Smooth muscle cell (in vitro differentiated cells): Measurements from ENCODE around the gene GALNT17. TPM values are rescaled to one million over a fixed set of nuclear protein-coding genes. Genes with fewer than 3 reads are reported as not detected.

Experiments
- DNase-seq: peaks from one replicate; lab custom pipeline; 2025; ENCODE audit not compliant: unreplicated experiment; lab: John Stamatoyannopoulos, UW
- H2AFZ ChIP-seq: fragments of 200-600 bp; sonication (generic); 2 replicates; pipeline ENCODE4 v1.6.0; 2016; ENCODE audit warnings: antibody characterized with exemption, low read depth, mild to moderate bottlenecking
- H3F3A ChIP-seq: fragments of 200-600 bp; sonication (generic); 2 replicates; pipeline ENCODE4 v1.6.0; 2017; ENCODE audit warnings: antibody characterized with exemption, low read depth
- H3K27ac ChIP-seq: fragments of 200-600 bp; sonication (generic); 2 replicates; pipeline ENCODE4 v1.5.1; 2016; ENCODE audit warnings: low read depth, mild to moderate bottlenecking
- H3K27me3 ChIP-seq: fragments of 200-600 bp; sonication (generic); 2 replicates; pipeline ENCODE4 v1.6.1; 2016; ENCODE audit warnings: low read depth, mild to moderate bottlenecking
- H3K36me3 ChIP-seq: fragments of 200-600 bp; sonication (generic); 2 replicates; pipeline ENCODE4 v1.5.1; 2016; ENCODE audit warnings: low read depth
- H3K4me1 ChIP-seq: fragments of 200-600 bp; sonication (generic); 2 replicates; pipeline ENCODE4 v1.5.1; 2016; ENCODE audit warnings: low read depth
- H3K4me2 ChIP-seq: fragments of 200-600 bp; sonication (generic); 2 replicates; pipeline ENCODE4 v1.6.0; 2016; ENCODE audit warnings: mild to moderate bottlenecking
- H3K4me3 ChIP-seq: fragments of 200-600 bp; sonication (generic); 2 replicates; pipeline ENCODE4 v1.5.1; 2016; ENCODE audit warnings: mild to moderate bottlenecking
- H3K79me2 ChIP-seq: fragments of 200-600 bp; sonication (generic); 2 replicates; pipeline ENCODE4 v1.6.0; 2016; ENCODE audit warnings: low read depth, mild to moderate bottlenecking
- H3K9ac ChIP-seq: fragments of 200-600 bp; sonication (generic); 2 replicates; pipeline ENCODE4 v1.6.0; 2016; ENCODE audit warnings: low read depth
- H3K9me3 ChIP-seq: fragments of 200-600 bp; sonication (generic); replicated peaks from 2 replicates; pipeline ENCODE4 v1.5.1; 2016; ENCODE audit warnings: low read depth
- H4K20me1 ChIP-seq: fragments of 200-600 bp; sonication (generic); 2 replicates; pipeline ENCODE4 v1.6.0; 2016; ENCODE audit warnings: low read depth
- WGBS: methylation state at CpG from one replicate; pipeline ENCODE4 v1.1.7; 2016; ENCODE audit warnings: low lambda C conversion rate; 5-methylcytosine and 5-hydroxymethylcytosine counted together
- polyA plus RNA-seq: library from polyadenylated mRNA; unstranded; fragments of >200 nt; fragmentation: Nextera tagmentation; extraction: Ambion mirVana; gene quantifications from 2 replicates; pipeline ENCODE4 v1.2.1, GENCODE V29; 2016
- total RNA-seq: library from RNA; depleted of rRNA; stranded (reverse); fragments of >200 nt; gene quantifications from 2 replicates; pipeline ENCODE4 v1.2.3, GENCODE V29; 2014
- TF ChIP-seq, protein P1 (sequence below): fragments of 200-600 bp; sonication (generic); IDR thresholded peaks from 2 replicates; pipeline ENCODE4 v1.5.1; 2017; ENCODE audit warnings: borderline replicate concordance, mild to moderate bottlenecking, antibody characterized with exemption; ENCODE audit not compliant: insufficient read depth, poor library complexity, severe bottlenecking

Gene GALNT17
- total and polyA plus RNA-seq, 2 experiments from 2014 or later = 0.38 to 0.45 TPM

- Histone ChIP-seq H3K4me2 (no peak overlapping the region), H3K27me3 (no peaks in the 10 kb centered on the region), H3K9me3 (no peaks in the 10 kb centered on the region), H3F3A (no peaks in the 10 kb centered on the region), H3K79me2 (no peaks in the 10 kb centered on the region), H3K9ac (no peak overlapping the region), H3K36me3 (no peaks in the 10 kb centered on the region), H3K4me1 (no peaks in the 10 kb centered on the region), H3K27ac (no peak overlapping the region), H4K20me1 (no peaks in the 10 kb centered on the region), H3K4me3 (no peak overlapping the region), H2AFZ (no peak overlapping the region)
- TF ChIP-seq, protein P1, sequence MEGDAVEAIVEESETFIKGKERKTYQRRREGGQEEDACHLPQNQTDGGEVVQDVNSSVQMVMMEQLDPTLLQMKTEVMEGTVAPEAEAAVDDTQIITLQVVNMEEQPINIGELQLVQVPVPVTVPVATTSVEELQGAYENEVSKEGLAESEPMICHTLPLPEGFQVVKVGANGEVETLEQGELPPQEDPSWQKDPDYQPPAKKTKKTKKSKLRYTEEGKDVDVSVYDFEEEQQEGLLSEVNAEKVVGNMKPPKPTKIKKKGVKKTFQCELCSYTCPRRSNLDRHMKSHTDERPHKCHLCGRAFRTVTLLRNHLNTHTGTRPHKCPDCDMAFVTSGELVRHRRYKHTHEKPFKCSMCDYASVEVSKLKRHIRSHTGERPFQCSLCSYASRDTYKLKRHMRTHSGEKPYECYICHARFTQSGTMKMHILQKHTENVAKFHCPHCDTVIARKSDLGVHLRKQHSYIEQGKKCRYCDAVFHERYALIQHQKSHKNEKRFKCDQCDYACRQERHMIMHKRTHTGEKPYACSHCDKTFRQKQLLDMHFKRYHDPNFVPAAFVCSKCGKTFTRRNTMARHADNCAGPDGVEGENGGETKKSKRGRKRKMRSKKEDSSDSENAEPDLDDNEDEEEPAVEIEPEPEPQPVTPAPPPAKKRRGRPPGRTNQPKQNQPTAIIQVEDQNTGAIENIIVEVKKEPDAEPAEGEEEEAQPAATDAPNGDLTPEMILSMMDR = no peak
- no peak for DNase-seq
- 35% methylated on average over 5 of the region's 5 CpGs for WGBS
Measured at GRCh38 chr7:71521506-71521905, 389.6 kb downstream of the GALNT17 start.

DNA sequence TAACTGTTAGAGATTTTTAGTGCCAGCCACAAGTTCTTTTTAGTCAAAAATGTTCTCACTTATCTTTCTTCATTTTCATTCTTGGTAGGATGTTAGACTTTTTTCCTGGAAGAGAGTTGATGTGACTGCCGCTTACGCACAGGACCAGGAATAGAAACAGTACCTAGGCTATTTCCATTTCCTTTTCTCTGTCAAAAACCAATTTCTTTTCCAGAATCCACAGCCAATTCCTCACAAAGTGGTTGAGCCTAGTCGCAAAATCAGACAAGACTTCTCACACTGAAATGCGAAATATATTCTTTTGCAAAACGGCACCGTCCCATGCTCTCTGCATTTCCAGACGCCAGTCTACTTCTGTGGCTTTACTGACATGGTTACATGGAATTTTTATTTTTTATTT lies 394.2 kb downstream of the GALNT17 start:
- 97% methylated on average over 7 of the region's 7 CpGs for WGBS
- H3K36me3 ChIP-seq = no peaks in the 10 kb centered on the region
- no peak for DNase-seq

GRCh38 chr7:71527213-71527612 lies 395.3 kb downstream of the GALNT17 start:
- Histone ChIP-seq H3F3A (no peaks in the 10 kb centered on the region), H3K9ac (no peak overlapping the region), H3K4me3 (no peak overlapping the region), H4K20me1 (no peaks in the 10 kb centered on the region), H3K36me3 (no peaks in the 10 kb centered on the region), H3K4me1 (no peaks in the 10 kb centered on the region), H3K79me2 (no peaks in the 10 kb centered on the region), H2AFZ (no peak overlapping the region), H3K27me3 (peaks cover 12% of the 10 kb centered on the region), H3K4me2 (no peak overlapping the region), H3K9me3 (no peaks in the 10 kb centered on the region), H3K27ac (no peak overlapping the region)
- whole genome bisulfite sequencing = 83% methylated on average over 5 of the region's 5 CpGs
- TF ChIP-seq, protein P1 = no peak
- DNase-seq = no peak

More for the DNA sequence above, 394.2 kb downstream of the GALNT17 start:
- Histone ChIP-seq H3K9ac (no peak overlapping the region), H3K4me1 (no peaks in the 10 kb centered on the region), H3K79me2 (no peaks in the 10 kb centered on the region), H2AFZ (no peak overlapping the region), H4K20me1 (no peaks in the 10 kb centered on the region), H3K4me2 (no peak overlapping the region), H3K4me3 (no peak overlapping the region), H3K9me3 (no peaks in the 10 kb centered on the region), H3F3A (no peaks in the 10 kb centered on the region), H3K27me3 (peaks cover 3% of the 10 kb centered on the region), H3K27ac (no peak overlapping the region)
- TF ChIP-seq, protein P1 = no peak

GRCh38 chr7:71535616-71536015 lies 403.7 kb downstream of the GALNT17 start:
- Histone ChIP-seq H3K9ac (no peak overlapping the region), H3K9me3 (no peaks in the 10 kb centered on the region), H2AFZ (no peak overlapping the region), H3K79me2 (no peaks in the 10 kb centered on the region), H3K4me1 (no peaks in the 10 kb centered on the region), H3F3A (no peaks in the 10 kb centered on the region), H3K27me3 (peaks cover 53% of the 10 kb centered on the region), H4K20me1 (no peaks in the 10 kb centered on the region), H3K27ac (no peak overlapping the region), H3K4me2 (no peak overlapping the region), H3K4me3 (no peak overlapping the region), H3K36me3 (no peaks in the 10 kb centered on the region)
- DNase-seq = no peak
- WGBS = 72% methylated on average over 2 of the region's 2 CpGs
- TF ChIP-seq, protein P1 = no peak
